HG02623 (cell line): Measurements from ENCODE around the gene IFFO2.
"Not testable (repeated sequence)": the region's sequence is repeated elsewhere in the genome, so short reads cannot be mapped to it uniquely, and the experiment has no call there.

Experiments used
- ATAC-seq: cut with Tn5 transposase; IDR thresholded peaks from one replicate; pipeline ENCODE4 v1.9.1; 2021; ENCODE audit warnings: moderate library complexity; ENCODE audit not compliant: unreplicated experiment

The IFFO2 gene

GRCh38 chr1:18900303-18900841 lies 56.1 kb downstream of the IFFO2 start:
- no peak for ATAC-seq

- no peak for ATAC-seq
Measured at GRCh38 chr1:18899363-18900049, 57.0 kb downstream of the IFFO2 start.

GRCh38 chr1:18898567-18898966 lies 57.9 kb downstream of the IFFO2 start:
- ATAC-seq = no peak

GRCh38 chr1:18895317-18895716 lies 61.2 kb downstream of the IFFO2 start:
- no peak for ATAC-seq

- no peak for ATAC-seq
Measured at GRCh38 chr1:18893120-18893519, 63.4 kb downstream of the IFFO2 start.

- ATAC-seq = not testable (repeated sequence)
Measured at GRCh38 chr1:18891858-18892257, 64.6 kb downstream of the IFFO2 start.

- ATAC-seq = no peak
Measured at GRCh38 chr1:18891426-18891780, 65.1 kb downstream of the IFFO2 start.

- ATAC-seq = no peak
Measured at GRCh38 chr1:18890706-18891425, 65.6 kb downstream of the IFFO2 start.

- ATAC-seq = no peak
Measured at GRCh38 chr1:18886003-18886335, 70.5 kb downstream of the IFFO2 start.

- ATAC-seq = no peak
Measured at GRCh38 chr1:18885311-18886002, 71.0 kb downstream of the IFFO2 start.

GRCh38 chr1:18884727-18885126 lies 71.7 kb downstream of the IFFO2 start:
- ATAC-seq = no peak

GRCh38 chr1:18884419-18884717 lies 72.1 kb downstream of the IFFO2 start:
- ATAC-seq = no peak

- ATAC-seq = no peak
Measured at GRCh38 chr1:18883636-18884418, 72.6 kb downstream of the IFFO2 start.

GRCh38 chr1:18883079-18883478 lies 73.4 kb downstream of the IFFO2 start:
- no peak for ATAC-seq

- ATAC-seq = no peak
Measured at GRCh38 chr1:18882486-18882885, 74.0 kb downstream of the IFFO2 start.

GRCh38 chr1:18881642-18882431 lies 74.6 kb downstream of the IFFO2 start:
- ATAC-seq = no peak

- no peak for ATAC-seq
Measured at GRCh38 chr1:18881164-18881563, 75.3 kb downstream of the IFFO2 start.

- no peak for ATAC-seq
Measured at GRCh38 chr1:18880585-18880984, 75.9 kb downstream of the IFFO2 start.

GRCh38 chr1:18879791-18880309 lies 76.6 kb downstream of the IFFO2 start:
- no peak for ATAC-seq

GRCh38 chr1:18879215-18879790 lies 77.2 kb downstream of the IFFO2 start:
- no peak for ATAC-seq
